GM12891 (cell line): ENCODE results near the gene ADCK1.

Experiments used
- DNase-seq: peaks from one replicate; pipeline ENCODE4 v3.0.0; 2011; ENCODE audit warnings: low spot score; ENCODE audit not compliant: insufficient read length
- FAIRE-seq: peaks from 2 replicates; lab custom pipeline; 2011; peaks lifted over from hg19 to GRCh38; lab: Jason Lieb, UNC
- PAX5 ChIP-seq: IDR thresholded peaks from 2 replicates; pipeline ENCODE4 v1.6.1; 2011; ENCODE audit warnings: low read length, moderate library complexity, mild to moderate bottlenecking; ENCODE audit not compliant: insufficient read depth, severe bottlenecking
- POLR2A ChIP-seq: IDR thresholded peaks from 2 replicates; pipeline ENCODE4 v1.6.1; 2011; ENCODE audit warnings: low read depth, low read length, control low read depth
- POLR2AphosphoS5 ChIP-seq: IDR thresholded peaks from 2 replicates; pipeline ENCODE4 v1.6.1; 2011; ENCODE audit warnings: low read depth, low read length, control low read depth
- POU2F2 ChIP-seq: IDR thresholded peaks from 2 replicates; pipeline ENCODE4 v1.6.1; 2011; ENCODE audit warnings: low read depth, mild to moderate bottlenecking, control low read depth, low read length, moderate library complexity
- SPI1 ChIP-seq: IDR thresholded peaks from 2 replicates; pipeline ENCODE4 v1.6.1; 2011; ENCODE audit warnings: low read depth, low read length, control low read depth
- TAF1 ChIP-seq: IDR thresholded peaks from 2 replicates; pipeline ENCODE4 v1.6.1; 2011; ENCODE audit warnings: low read depth, low read length, control low read depth

ADCK1 gene

DNA sequence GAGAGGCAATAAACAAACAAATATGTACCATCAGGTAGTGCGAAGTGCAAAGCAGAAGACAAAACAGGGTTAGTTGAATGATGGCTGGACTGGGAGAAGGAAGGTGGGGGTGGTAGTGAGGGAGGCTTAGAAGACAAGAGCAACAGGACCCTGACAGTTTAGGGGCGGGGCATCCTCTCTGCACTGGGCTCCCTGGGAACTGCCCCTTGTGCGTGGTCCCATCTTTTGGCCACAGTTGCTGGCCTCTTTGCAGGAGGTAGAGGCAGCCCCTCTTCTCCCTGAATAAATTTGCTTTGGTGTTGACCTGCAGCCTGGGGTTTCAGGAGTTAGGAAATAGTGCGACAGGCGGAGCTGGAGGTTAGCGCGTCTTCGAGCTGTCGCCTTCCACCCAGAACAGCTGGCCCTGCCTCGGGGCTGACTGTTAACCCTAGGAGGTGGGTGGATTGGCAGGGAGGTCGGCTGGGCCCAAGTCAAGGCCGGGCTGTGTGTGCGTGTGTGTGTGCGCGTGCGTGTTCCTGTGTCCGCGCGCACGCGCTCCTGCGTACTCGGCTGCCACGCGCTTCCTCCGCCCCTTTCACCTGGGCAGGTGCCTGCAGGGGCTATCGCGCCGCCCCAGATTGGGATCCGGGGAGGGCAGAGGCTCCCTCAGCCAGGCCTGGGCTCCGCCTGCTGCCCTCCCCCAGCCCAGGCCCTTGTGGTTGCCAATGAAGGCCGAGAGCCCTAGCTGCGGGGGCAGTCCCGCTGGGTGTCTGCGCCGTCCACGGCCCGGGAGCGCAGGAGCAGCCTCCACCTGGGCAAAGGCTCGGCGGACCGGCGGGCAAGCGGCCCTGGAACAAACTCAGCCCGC, 180.8 kb downstream of the ADCK1 start:
- TF ChIP-seq POU2F2: no peak
- no peak for TF ChIP-seq TAF1
- TF ChIP-seq POLR2A: no peak
- TF ChIP-seq POLR2AphosphoS5: no peak
- TF ChIP-seq PAX5: no peak
- TF ChIP-seq SPI1: no peak
- DNase-seq (no peak), FAIRE-seq (no peak)
